Jurkat, Clone E6-1 (cell line): ENCODE measurements around the gene SPATA12.
"Not testable (repeated sequence)": the region's sequence is repeated elsewhere in the genome, so short reads cannot be mapped to it uniquely, and the experiment has no call there.

ENCODE experiments used
- DNase-seq: peaks from one replicate; pipeline ENCODE4 v3.0.0-alpha.2; 2011; ENCODE audit warnings: low read depth, low spot score
- H3K4me3 ChIP-seq: 2 replicates; pipeline ENCODE4 v1.5.1; 2011; ENCODE audit warnings: mild to moderate bottlenecking, low read length, control low read depth, moderate library complexity

The SPATA12 gene

DNA sequence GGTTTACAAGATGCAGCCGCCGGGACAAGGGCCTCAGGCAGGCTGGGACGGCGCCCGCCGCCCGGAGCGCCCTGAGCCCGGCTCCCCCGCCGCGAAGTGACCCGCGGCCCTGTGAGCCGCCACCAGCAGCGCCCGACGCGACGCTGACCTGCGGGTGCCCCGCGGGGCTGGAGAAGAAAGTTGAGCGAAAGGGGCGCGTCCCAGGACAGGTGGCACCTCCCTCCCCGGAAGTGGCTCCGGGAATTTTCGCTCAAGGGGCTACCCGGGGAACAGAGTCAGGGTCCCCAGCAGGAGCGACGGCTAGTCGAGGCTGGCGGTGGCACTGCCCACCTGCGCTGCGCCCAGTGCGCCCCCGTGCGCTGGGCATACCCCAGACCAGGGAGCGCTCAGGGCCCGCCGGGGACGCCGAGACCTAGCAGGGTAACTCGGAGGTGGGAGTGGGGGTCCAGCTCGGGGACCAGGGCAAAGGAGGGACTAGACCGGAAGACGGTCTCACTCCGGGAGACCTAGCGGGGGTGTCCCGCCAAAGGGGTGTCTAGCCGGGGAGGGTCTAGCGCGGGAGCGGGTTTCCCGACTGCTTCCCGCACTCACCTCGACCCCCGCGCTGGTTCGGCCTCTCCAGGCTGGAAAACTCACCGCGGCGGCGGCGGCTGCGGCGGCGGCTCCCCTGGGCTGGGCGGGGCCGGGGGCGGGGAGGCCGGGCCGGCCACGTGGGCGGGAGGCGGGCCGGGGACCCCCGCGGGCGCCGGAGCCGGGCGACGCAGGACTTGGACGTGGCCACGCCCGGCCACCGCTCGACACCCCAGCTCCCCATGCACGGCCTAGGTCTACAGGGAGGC lies 18.4 kb downstream of the SPATA12 start:
- peak overlapping the region; percentile 56 for H3K4me3 ChIP-seq
- DNase-seq, result no peak

DNA sequence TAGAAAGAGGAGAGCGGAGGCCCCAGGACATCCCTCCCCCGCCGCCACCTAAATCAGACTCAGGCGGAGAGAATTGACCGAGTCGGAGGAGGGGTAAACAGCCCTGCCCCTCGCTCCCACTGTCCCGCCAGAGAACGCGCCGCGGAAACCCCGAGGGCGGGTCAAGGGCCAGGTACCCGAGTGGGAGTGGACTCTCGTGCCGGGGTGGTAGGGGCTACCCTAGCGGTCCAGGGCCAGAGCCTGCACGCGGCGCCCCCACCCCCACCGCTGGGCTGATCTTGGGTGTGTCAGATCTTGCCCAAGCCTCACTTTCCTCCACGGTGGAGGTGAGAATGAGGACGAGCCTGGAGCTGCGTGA lies 19.0 kb downstream of the SPATA12 start:
- DNase-seq, result no peak
- H3K4me3 ChIP-seq, result no peak overlapping the region

DNA sequence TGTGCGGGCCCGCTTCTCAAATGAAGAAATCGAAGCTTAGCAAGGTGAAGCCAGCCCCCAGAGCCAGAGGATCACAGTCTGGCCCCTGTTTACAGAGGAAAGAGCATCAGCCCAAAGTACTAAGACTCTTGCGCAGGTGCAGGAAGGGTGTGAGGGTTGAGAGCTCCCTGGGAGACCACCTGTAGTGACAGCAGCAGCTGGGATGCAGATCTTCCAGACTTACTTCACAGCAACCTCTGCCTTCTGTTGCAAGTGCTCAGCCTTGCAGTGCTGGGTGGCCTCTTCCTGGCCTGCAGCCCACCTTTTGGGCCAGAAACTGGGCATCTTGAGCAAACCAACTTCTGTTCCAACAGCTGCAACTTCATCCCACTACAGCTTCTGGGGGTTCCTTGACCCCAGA lies 19.7 kb downstream of the SPATA12 start:
- H3K4me3 ChIP-seq, result no peak overlapping the region
- DNase-seq, result no peak

DNA sequence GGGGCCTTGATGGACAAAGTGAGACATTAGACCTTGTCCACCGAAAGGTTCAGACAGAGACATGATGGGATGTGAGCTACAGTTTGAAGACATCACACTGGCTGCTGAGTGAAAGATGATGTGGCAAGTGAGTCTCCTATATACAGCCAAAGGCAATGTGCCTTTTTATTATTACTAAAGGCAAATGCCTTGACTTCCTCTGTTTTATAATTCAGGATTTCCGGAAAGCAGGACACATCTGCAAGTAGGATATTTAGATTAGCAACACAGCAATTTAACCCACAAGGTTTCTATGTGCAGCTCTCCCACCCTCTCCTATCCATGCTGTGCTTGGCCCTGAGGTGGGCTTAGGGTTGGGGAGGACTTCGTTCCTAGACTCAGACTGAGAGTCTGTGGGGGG lies 20.7 kb downstream of the SPATA12 start:
- H3K4me3 ChIP-seq, result no peak overlapping the region
- DNase-seq, result no peak

DNA sequence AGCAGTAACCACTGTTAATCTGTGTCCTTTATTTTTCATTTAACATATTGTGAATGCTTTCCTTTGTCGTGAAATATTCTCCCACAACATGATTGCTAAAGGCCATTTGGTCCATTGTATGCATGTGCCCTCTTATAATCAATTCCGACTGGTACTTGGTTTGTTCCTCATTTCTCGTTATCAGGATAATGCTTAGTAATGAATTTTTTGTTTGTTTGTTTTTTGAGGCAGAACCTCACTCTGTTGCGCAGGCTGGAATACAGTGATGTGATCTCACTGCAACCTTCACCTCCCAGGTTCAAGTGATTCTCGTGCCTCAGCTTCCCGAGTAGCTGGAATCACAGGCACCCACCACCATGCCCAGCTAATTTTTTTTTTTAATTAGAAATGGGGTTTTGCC lies 22.0 kb downstream of the SPATA12 start:
- no peak for DNase-seq

DNA sequence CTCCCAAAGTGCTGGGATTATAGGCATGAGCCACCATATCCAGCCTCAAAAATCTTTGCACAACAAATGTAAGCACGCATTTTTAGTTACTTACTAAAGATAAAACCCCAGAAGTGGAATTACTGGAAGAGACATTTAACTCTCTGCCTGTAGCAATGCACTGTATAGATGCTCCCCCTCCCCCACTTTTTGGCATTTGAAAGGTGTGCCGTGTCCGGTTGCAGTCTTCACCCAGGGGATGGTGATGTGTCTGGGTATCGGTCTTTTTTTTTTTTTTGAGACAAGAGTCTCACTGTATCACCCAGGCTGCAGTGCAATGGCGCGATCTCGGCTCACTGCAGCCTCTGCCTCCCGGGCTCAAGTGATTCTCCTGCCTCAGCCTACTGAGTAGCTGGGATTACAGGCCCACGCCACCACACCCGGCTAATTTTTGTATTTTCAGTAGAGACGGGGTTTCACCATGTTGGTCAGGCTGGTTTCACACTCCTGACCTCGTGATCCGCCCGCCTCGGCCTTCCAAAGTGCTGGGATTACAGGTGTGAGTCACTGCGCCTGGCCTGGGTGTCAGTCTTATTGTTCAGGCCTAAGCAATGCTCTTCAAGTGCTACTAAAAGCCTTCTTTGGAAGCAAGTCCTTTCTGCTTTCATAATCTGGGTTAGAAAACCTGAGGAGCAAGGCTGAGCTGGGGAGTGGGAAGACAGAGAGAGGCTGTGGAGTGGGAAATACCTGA lies 23.0 kb downstream of the SPATA12 start:
- not testable (repeated sequence) for DNase-seq, H3K4me3 ChIP-seq

More for the DNA sequence above, 22.0 kb downstream of the SPATA12 start:
- no peak overlapping the region for H3K4me3 ChIP-seq

DNA sequence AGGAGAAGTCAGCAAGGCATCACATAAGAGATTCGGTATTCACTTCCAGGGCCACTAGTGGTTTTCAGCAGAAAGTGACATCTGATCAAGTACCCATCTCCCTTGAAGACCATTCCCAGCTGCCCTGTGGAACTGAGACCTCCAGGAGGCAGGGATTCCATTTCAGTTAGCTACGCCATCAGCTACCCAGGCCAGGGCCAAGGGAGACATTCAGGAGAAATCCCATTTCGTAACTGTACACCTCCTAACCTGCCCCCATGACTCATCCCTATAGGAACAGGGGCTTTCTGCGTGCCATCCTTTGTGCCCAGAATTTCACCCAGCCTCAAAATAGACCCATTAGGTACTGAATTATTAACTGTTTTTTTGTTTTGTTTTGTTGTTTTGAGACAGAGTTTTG lies 24.7 kb downstream of the SPATA12 start:
- no peak overlapping the region for H3K4me3 ChIP-seq
- DNase-seq, result no peak

DNA sequence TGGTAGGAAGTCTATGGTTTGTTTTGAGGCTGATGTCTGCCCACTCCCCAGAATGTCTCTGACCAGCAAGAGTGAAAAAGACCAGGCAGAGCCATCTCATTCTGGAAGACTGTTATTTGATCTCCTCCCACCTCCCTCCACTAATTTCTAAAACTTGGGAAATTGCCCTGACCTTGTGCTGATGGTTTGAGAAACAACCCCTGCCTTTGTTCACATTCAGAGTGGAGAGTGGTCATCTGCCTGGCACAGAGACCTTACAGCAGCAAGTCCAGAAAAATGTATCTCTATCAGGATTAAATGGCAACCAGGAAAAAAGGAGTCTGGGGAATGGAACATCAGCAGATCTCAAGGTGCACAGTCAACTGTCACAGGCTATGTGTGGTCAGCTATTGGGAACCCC lies 25.7 kb downstream of the SPATA12 start:
- no peak for DNase-seq

DNA sequence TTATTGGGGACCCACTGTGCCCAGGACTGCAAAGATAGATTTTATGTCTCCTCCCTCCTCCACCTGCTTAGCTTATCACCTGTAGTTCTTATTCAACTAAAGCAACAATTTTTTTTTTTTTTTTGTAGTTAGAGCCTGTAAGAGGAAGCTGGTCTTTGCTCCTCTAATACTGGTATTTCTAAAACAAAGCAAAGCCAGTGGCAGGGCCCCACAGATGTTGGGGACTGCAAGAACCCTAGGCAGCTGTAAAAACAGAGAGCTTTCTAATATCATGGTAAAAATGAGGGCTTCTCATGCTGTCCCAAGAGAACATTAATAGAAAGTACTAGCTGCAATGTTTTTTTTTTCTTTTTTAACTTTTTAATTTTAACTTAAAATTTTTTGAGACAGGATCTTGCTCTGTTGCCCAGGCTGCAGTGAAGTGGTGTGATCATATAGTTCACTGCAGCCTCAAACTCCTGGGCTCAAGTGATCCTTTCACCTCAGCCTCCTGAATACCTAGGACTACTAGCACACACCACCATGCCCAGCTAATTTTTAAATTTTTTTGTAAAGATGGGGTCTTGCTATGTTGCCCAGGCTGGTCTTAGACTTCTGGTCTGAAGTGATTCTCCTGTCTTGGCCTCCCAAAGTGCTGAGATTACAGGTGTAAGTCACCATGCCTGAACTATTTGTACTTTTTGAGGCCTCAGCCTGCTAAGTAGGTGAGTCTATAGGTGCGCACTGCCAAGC lies 27.1 kb downstream of the SPATA12 start:
- DNase-seq, result no peak
- H3K4me3 ChIP-seq, result no peak overlapping the region

More for the DNA sequence above, 25.7 kb downstream of the SPATA12 start:
- H3K4me3 ChIP-seq, result no peak overlapping the region

DNA sequence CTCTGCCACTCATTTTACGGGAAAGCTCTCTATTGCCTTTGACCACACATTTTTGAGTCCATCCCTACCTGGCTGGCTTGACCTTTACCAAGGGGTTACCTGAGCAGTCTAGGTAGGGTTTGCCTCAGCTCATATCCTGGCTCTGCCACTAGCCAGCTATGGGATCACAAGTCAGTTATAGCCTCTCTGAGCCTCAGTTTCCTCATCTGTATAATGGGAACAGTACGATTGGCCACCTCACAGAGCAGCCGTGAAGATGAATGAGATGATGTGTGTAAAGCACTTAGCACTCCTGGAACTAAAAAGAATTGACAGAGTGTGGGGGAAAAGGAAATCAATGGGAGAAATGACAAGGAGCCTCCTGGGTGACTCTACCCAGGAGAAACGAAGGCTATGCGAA lies 28.0 kb downstream of the SPATA12 start:
- DNase-seq, result no peak
- no peak overlapping the region for H3K4me3 ChIP-seq

DNA sequence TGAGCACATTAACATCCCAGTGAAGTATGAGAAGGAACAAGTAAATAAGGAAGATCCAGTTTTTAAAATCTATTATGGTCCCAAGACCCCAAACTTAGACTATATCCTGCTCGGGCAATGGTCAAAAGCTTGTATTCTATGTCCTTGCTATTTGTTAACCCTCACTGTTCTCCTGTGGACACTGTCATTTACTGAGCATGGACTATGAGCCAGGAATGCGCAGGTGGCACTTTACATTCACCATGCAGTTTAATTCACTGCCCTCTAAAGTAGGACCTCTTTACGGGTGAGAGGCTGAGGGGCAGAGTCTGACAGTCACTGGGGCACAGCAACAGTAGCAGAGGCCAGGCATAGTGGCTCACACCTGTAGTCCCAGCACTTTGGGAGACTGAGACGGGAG lies 28.6 kb downstream of the SPATA12 start:
- DNase-seq, result no peak
- no peak overlapping the region for H3K4me3 ChIP-seq

DNA sequence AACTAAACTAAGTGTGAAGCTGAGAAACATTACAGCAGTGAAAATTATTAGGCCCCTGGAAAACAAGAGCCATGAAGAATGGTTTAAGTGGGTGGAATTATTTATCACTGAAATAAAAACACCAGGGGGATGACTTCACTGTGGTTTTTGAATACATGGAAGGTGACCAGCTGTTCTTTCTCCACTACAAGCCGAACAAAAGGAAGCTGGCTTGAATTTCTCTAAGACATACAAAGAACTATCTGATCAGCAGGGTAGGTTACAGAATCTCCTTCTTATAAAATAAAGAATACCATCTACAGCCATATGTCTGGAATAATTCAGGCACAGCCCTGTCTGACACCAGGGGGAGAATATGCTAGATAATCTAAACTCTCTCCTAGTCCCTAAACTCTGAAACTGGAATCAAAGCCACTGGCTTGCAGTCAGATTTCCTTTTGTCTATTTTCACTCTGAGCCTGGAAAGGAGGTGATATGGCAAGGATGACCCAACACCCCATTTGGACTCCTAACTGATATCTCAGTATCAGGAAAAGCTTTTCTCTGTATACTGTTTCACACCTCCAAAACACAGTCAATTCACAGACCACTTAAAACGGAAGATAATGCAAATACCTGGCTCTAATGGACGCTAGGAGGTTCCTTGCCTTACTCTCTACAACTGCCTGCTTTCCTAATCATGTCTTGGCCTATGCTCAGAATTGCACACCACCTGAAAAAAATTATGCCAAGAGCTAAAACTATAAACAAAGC lies 31.2 kb downstream of the SPATA12 start:
- DNase-seq, result no peak
- no peak overlapping the region for H3K4me3 ChIP-seq

DNA sequence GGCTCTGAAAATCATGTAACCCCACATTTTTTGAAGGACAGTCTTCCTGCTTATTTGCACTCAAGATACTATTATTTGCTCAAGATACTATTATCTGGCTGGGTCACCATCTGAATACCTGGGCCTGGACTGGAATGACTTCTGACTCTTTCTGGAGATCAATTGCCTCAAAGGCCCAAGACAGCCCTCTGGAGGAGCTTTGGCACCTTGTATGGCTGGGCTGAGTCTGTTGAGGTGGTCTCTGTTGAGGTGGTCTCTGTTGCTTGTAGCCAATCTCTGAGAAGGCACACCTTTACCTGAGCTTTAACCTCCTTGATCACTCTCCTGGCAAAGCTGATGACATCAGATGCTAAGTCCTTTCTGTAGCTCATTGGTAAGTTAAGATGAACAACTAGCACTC lies 33.0 kb downstream of the SPATA12 start:
- H3K4me3 ChIP-seq, result no peak overlapping the region

DNA sequence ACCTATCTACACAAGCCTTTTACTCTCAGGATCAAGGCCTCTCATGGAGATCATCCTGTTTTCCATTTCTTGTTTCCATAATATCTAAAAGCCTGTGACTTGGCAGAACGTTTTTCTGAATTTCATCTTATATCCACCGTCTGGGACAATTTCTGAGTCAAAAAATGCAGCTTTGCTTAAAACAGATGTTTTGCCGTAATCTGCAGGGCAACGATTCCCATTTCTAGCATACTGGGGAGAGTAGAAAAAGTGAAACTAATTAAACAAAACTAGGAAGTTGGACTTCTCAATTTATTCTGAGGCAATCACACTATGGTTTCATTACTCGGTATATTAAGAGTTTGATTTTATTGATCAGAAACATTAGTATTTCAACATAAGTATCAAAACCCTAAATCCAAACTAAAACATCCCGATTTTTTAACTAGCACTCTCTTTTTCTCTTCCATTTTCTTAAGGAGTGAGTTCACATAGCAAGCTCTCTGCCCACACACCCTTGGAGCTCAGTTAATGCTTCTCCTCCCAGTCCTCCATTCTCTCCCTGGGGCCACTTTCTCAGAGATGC lies 33.6 kb downstream of the SPATA12 start:
- H3K4me3 ChIP-seq, result no peak overlapping the region
- no peak for DNase-seq

More for the DNA sequence above, 33.0 kb downstream of the SPATA12 start:
- DNase-seq, result no peak

DNA sequence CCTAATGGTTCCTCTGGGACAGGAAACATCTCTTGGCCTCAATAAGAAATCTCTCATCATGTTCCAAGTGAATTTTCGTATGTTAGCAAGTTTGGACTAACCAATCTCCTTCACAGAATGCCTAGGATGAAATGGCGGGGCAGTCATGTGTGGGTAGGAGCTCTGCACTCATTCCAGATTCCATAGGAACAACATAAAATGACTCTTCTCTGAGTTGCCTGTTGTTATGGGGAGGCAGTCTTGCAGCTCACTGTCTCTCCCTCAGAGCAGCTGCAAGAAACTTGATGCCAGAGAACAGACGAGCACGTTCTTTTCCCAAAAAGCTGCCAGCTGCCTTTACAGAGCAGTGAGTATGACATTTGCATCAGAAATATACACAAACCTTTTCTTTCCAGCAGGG lies 34.1 kb downstream of the SPATA12 start:
- no peak for DNase-seq
- no peak overlapping the region for H3K4me3 ChIP-seq

DNA sequence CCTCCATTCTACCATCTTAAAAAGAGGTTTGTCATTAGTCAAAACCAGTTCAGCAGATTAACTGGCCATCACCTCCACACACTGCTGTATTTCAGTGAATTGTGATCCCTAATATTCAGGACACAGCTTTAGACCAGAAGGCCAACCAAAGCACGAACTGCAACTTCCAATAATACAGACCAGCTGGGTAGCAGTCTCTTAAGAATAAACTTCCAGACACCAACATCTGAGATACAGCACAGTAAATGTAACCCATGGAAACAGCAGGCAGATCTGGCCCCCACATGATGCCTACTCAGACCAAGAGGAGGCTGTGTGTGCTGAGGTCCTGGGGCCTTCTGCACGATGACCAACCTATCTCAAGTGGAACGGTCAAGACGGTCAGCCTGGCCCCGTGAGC lies 34.9 kb downstream of the SPATA12 start:
- DNase-seq, result no peak
- no peak overlapping the region for H3K4me3 ChIP-seq

DNA sequence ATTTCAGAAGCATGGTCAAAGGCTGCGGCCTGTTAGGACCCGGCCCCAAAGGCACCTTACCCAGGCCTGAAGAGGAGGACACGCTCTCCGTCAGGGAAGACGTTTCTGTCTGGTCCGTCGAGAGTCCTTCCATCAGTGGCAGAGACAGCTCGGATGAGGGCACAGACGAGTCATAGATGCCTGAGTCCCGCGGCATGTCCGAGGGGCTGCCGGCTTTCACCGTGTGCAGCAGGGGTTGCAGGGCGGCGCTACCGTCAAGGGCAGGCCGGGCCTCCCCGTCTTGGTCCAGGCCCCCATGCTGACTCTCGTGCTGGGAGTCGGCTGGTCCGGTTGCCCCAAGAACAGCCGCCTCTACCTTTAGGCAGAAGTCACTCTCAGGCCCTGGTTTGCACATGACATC lies 37.1 kb downstream of the SPATA12 start:
- DNase-seq, result no peak
- no peak overlapping the region for H3K4me3 ChIP-seq

DNA sequence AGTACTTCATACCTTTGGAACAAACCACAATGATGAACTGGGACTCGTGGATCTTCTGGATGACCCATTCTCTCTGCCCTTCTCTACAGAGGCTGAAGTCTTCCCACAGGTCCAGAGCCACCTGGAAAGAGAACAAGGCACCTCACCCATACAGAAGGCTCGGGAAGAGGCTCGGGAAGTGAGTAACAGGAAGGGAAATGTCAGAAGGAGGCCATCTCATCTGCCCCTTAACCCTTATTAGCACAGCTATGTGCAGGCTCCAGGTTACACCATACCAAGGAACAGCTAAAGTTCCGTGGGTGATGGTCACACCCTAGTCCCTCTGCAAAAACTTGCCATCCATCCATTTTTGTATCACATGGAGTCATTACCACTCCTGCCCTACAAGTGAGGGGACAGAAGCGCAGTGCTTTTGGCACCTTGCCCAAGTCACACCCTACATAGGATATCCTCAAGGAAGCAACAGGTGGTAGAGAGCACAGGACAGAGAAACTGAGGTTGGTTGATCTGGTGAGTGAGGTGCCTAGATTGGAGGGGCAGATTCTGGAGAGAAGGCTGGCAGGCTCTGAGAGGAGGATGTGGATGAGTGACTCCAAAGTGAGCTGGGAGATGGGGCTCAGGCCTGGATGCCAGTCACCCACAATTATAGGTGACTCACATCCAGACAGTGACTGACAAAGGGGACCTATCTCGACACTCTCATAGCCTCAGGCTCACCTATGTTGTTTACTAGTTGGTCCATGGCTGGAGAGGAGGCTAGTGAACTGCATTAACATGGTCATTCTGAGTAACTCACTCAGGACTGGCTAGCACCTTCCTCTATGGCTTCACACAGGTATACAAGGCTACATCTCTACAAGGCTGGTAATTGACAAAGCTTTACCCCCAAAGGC lies 38.2 kb downstream of the SPATA12 start:
- H3K4me3 ChIP-seq, result no peak overlapping the region
- no peak for DNase-seq
